ENCODE measurements around the gene RBCK1.
"Not testable (repeated sequence)": the region's sequence is repeated elsewhere in the genome, so short reads cannot be mapped to it uniquely, and the experiment has no call there.

DNA sequence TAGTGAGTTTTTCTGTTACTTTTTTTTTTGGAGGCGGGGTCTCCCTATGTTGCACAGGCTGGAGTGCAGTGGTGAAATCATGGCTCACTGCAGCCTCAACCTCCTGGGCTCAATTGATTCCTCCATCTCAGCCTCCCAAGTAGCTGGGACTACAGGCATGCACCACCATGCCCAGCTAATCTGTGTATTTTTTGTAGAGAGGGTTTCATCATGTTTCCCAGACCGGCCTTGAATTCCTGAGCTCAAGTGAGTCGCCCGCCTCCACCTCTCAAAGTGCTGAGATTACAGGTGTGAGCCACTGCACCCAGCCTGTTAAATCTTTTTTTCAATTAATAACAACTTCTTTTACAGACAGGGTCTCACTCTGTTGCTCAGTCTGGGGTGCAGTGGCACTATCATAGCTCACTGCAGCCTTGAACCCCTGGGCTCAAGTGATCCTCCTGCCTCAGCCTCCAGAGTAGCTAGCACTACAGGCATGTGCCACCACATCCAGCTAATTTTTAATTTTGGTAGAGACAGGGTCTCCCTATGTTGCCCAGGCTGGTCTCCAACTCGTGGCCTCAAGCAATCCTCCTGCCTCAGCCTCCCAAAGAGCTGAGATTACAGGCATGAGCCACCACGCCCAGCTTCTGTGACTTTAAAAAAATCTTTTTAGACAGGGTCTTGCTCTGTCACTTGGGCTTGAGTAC is 68.6 kb downstream of the RBCK1 start:
- TF ChIP-seq, protein P1, sequence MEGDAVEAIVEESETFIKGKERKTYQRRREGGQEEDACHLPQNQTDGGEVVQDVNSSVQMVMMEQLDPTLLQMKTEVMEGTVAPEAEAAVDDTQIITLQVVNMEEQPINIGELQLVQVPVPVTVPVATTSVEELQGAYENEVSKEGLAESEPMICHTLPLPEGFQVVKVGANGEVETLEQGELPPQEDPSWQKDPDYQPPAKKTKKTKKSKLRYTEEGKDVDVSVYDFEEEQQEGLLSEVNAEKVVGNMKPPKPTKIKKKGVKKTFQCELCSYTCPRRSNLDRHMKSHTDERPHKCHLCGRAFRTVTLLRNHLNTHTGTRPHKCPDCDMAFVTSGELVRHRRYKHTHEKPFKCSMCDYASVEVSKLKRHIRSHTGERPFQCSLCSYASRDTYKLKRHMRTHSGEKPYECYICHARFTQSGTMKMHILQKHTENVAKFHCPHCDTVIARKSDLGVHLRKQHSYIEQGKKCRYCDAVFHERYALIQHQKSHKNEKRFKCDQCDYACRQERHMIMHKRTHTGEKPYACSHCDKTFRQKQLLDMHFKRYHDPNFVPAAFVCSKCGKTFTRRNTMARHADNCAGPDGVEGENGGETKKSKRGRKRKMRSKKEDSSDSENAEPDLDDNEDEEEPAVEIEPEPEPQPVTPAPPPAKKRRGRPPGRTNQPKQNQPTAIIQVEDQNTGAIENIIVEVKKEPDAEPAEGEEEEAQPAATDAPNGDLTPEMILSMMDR (IDR thresholded peaks at IDR 0.05) = not testable (repeated sequence)
- TF ChIP-seq POLR2A (IDR thresholded peaks at IDR 0.05) = not testable (repeated sequence)
